ENCODE data around the gene IFNL4. TPM values are rescaled to one million over a fixed set of nuclear protein-coding genes. Genes with fewer than 3 reads are reported as not detected.
"Not testable (repeated sequence)": the region's sequence is repeated elsewhere in the genome, so short reads cannot be mapped to it uniquely, and the experiment has no call there.

Gene IFNL4
- total and polyA plus RNA-seq, 9 donors, result 0.17 to 0.23 TPM; not detected in 7

- Histone ChIP-seq H3K9me3 (no peaks in the 10 kb centered on the region), H3K4me3 (no peak overlapping the region), H3K27me3 (no peaks in the 10 kb centered on the region), H3K27ac (no peak overlapping the region), H3K36me3 (no peaks in the 10 kb centered on the region), H3K4me1 (ENCODE audit: insufficient read depth) (no peaks in the 10 kb centered on the region)
- TF ChIP-seq POLR2A (IDR thresholded peaks at IDR 0.05) (no peak), CTCF (IDR thresholded peaks at IDR 0.05) (no peak), EP300 (IDR thresholded peaks at IDR 0.05) (no peak)
- intact Hi-C loops (cut with DNase I), result no loop called here
- WGBS, 3 donors, result 12 to 15% (median 13%) methylated on average over 28 to 42 of the region's 42 CpGs
- peak in 1 of 5 donors; percentile 18 for DNase-seq
Measured at GRCh38 chr19:39246951-39247669, 1.5 kb downstream of the IFNL4 start.

- WGBS, 3 donors, result no CpG with 5 or more reads among the region's 1 CpG
- H3K4me1 ChIP-seq (ENCODE audit: insufficient read depth); H3K4me3 ChIP-seq; H3K9me3 ChIP-seq; DNase-seq; H3K36me3 ChIP-seq; H3K27ac ChIP-seq; intact Hi-C loops (cut with DNase I); H3K27me3 ChIP-seq: not testable (repeated sequence)
Measured at GRCh38 chr19:39245166-39245565, 3.5 kb downstream of the IFNL4 start.

- intact Hi-C loops (cut with DNase I); H3K27ac ChIP-seq; H3K4me1 ChIP-seq (ENCODE audit: insufficient read depth); H3K4me3 ChIP-seq; DNase-seq; H3K27me3 ChIP-seq; H3K9me3 ChIP-seq; H3K36me3 ChIP-seq: not testable (repeated sequence)
- WGBS, 3 donors, result 79 to 94% (median 81%) methylated on average over 8 to 11 of the region's 12 CpGs
Measured at GRCh38 chr19:39244410-39245100, 4.1 kb downstream of the IFNL4 start, which contains the start of gene IFNL3. Gene IFNL3, minus strand, starts transcription at chr19:39245006. Its CDS starts 39 bp downstream, at chr19:39244967.

GRCh38 chr19:39243741-39244140 lies 4.9 kb downstream of the IFNL4 start:
- H3K27me3 ChIP-seq; H3K36me3 ChIP-seq; H3K4me1 ChIP-seq (ENCODE audit: insufficient read depth); intact Hi-C loops (cut with DNase I); H3K9me3 ChIP-seq; DNase-seq; H3K27ac ChIP-seq; H3K4me3 ChIP-seq: not testable (repeated sequence)
- 67 to 77% (median 74%) methylated on average over 11 to 13 of the region's 13 CpGs for WGBS, 3 donors

GRCh38 chr19:39240421-39240820 lies 8.2 kb downstream of the IFNL4 start:
- H3K9me3 ChIP-seq, result no peaks in the 10 kb centered on the region
- DNase-seq, result no peak
- H3K4me3 ChIP-seq, result no peak overlapping the region
- WGBS, 3 donors, result 89 to 93% (median 92%) methylated on average over 7 of the region's 7 CpGs
- no peak overlapping the region for H3K27ac ChIP-seq
- no peaks in the 10 kb centered on the region for H3K27me3 ChIP-seq
- no peaks in the 10 kb centered on the region for H3K4me1 ChIP-seq (ENCODE audit: insufficient read depth)
- intact Hi-C loops (cut with DNase I), result no loop called here
- H3K36me3 ChIP-seq, result no peaks in the 10 kb centered on the region
- TF ChIP-seq EP300 (IDR thresholded peaks at IDR 0.05), result no peak
- TF ChIP-seq POLR2A (IDR thresholded peaks at IDR 0.05), result no peak
- no peak for TF ChIP-seq CTCF (IDR thresholded peaks at IDR 0.05)

GRCh38 chr19:39238944-39239343 lies 9.7 kb downstream of the IFNL4 start:
- Histone ChIP-seq H3K27me3 (no peaks in the 10 kb centered on the region), H3K27ac (no peak overlapping the region), H3K4me3 (no peak overlapping the region), H3K4me1 (ENCODE audit: insufficient read depth) (no peaks in the 10 kb centered on the region), H3K36me3 (no peaks in the 10 kb centered on the region), H3K9me3 (no peaks in the 10 kb centered on the region)
- no peak for DNase-seq
- TF ChIP-seq CTCF (IDR thresholded peaks at IDR 0.05), result no peak
- TF ChIP-seq POLR2A (IDR thresholded peaks at IDR 0.05), result no peak
- TF ChIP-seq EP300 (IDR thresholded peaks at IDR 0.05), result no peak
- 82 to 84% (median 82%) methylated on average over 6 of the region's 6 CpGs for WGBS, 3 donors
- intact Hi-C loops (cut with DNase I), result no loop called here

Data from ovary (tissue), 9 donors.